ENCODE results near the gene MYO1D.

MYO1D gene

GRCh38 chr17:32520737-32521404, 356.1 kb downstream of the MYO1D start:
- no peak for DNase-seq

- no peak for DNase-seq
These were observed 356.7 kb downstream of the MYO1D start for GRCh38 chr17:32520104-32520701.

- DNase-seq, result peak; percentile 39
These were observed 357.5 kb downstream of the MYO1D start for GRCh38 chr17:32519228-32520103.

DNA sequence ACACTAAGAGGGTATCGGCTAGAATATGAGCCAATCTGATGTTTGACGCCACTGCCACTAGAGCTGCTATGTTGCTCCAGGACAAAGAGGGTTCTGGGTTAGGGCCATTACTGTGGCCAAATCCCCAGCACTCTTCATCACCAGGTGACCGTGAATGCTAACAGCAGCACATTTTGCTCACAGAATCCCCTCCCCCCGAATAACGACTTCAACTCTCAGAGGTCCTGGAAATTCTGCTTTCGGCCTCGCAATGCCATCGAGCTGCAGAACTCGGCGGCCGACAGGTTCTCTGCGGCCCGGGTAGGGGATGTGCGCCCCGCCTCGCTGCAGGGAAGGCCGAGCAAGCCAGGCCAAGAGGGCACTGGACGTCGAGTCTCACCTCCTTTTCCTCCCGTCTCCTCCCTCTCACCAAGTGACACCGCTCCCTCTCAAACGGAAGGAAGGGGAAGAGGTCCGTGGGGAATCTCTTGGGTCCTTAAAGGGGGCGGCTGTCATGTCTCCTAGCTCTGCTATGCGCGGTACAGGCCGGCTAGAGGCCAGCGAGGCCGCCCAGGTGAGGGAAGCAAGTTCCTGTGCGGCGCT, 358.2 kb downstream of the MYO1D start:
- DNase-seq, result no peak

DNA sequence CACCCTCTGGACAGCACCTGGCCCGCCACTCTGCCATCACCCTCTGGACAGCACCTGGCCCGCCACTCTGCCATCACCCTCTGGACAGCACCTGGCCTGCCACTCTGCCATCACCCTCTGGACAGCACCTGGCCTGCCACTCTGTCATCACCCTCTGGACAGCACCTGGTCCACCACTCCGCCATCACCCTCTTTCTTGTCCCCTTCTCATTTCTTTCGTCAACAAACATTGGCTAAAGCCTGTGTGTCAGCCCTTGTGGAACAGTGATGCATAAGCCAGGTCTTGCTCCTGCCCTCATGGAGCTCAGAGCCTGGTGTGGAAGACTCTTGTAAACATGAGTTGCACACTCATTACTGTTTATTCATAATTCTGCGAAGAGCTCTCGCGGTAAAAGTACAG, 358.9 kb downstream of the MYO1D start:
- DNase-seq, result no peak

DNA sequence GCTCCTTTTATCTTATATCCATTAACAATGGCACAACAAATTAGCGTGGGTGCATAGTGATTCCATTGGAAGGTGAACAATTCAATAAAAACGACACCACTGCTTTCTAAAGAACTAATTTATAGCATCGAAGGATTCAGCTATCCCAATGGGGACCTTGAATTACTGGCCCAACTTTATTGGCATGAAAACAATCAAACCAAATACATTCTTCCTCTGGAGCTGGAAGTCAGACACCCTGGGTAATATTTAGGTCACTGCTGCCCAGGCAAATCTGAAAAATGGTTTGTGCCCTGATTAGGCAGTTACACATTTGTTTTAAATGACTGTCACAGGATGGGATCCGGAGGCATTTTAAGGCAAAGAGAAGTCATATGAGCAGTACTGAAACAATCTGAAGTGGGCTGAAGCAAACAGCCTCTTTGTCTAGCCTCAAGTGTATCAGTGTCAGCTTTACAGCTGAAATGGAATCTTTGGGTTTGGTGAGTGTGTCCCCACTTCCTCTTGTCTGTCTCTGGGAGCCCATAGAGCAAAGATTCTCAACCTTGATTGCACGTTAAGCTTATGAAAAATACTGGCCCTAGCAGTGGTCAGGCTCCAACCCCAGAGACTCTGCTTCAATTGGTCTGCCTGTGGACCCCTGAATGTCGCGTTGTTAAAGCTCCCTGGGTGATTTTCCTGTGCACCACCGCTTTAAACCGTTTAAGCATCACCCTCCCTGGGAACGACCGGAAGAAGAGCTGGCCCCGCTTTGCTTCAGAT, 359.8 kb downstream of the MYO1D start:
- DNase-seq, result no peak

GRCh38 chr17:32516450-32516849, 360.5 kb downstream of the MYO1D start:
- peak; percentile 21 for DNase-seq

DNA sequence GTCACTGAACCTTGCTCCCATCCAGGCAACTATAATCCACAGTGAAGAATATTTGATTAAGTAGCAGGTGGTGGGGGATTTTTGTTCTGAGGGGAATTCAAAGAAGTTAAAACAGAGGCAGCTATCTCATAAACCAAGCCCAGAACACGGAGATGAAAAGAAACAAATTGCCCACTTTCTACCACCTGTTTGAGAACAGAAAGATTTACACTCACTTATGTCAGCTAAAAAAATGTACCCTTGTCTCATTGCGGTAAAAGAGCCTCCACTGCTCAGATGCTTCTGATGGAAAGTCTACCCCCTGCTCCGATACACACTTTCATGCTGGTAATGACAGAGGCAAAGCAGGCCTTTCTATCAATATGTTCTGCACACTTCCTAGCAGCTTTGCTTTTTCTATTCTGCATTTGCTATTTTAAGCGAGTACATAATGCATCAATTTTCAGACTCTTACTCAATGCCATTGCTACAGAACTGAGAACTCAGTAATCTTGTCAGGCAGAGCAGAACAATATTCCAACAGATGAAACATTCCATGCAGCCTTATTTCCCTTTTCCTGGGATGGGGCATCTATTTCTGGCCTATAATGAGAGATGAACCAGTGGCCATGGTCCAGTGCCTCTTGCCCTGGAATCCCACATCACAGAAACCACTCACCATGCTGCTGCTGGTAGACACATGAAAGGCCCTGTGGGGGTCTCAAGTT, 361.1 kb downstream of the MYO1D start:
- no peak for DNase-seq

DNA sequence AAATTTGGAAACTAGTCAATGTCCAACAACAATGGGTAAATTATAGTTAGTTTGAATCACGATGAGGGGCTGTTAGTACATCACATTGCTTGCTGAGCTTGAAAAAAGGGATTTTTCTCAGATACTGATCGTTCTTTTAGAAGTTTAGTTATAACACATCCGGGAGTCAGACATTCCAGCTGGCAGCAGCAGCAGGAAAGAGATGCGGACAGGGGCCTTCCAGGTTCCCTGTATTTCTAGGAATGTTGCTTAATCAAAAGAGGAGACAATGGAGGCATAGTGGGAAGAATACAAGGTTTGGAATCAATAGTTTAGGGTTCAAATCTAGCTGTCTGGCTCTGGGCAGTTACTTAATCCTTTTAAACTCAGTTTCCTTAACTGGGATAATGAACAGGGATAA, 362.3 kb downstream of the MYO1D start:
- no peak for DNase-seq

DNA sequence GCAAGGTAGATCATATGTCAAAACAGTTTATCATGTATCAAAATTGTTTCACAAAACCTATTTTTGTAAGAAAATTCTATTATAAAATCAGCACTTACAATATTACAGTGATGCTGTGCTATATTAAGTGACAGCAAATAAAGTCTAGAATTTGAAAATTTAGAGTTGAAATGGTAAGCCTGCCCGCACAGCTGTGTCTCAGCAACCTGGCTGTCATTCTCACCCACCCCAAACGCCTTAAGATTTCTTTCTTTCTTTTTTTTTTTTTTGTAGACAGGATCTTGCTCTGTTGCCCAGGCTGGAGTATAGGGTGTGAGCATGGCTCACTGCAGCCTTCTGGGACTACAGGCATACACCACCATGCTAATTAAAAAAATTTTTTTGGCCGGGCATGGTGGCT, 363.3 kb downstream of the MYO1D start:
- DNase-seq, result no peak

GRCh38 chr17:32512328-32512727, 364.6 kb downstream of the MYO1D start:
- DNase-seq, result no peak

DNA sequence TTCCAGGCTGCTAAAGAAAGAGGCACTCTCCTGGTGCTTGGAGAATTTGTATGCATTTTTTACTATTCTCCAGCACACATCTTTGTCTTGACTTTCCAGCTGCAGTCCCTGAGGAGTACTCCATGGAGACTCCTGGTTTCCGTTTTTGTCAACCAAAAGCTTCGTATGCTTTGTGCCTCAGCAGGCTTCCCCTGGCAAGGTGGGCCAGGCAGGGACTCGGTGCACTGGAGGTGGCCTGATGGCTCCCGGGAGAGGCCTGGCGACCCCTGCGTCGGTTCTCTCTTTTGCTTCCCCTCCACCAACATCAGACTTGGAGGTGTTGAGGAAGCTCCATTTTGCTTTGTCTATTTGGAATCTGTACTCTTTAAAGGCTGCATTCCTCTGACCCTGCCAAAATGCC, 366.5 kb downstream of the MYO1D start:
- DNase-seq, result no peak

DNA sequence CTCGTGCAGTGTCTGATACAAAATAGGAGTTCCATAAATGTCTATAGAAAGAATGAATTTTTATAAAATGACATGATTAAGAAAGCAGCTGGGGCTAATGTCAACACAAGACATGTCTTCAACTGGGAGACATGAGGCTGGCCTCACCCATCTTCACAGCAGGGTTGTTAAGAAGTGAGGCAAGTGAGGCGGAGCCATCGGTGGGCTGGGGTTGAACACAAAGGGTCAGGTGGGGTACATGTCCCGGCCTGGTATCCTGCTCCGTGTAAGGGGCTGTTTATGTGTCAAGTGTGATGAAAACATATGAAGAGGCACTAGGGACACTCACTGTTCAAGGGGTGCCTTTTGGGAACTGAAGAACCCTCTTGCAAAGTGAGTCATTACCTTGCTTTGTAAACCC, 368.0 kb downstream of the MYO1D start:
- DNase-seq, result no peak

DNA sequence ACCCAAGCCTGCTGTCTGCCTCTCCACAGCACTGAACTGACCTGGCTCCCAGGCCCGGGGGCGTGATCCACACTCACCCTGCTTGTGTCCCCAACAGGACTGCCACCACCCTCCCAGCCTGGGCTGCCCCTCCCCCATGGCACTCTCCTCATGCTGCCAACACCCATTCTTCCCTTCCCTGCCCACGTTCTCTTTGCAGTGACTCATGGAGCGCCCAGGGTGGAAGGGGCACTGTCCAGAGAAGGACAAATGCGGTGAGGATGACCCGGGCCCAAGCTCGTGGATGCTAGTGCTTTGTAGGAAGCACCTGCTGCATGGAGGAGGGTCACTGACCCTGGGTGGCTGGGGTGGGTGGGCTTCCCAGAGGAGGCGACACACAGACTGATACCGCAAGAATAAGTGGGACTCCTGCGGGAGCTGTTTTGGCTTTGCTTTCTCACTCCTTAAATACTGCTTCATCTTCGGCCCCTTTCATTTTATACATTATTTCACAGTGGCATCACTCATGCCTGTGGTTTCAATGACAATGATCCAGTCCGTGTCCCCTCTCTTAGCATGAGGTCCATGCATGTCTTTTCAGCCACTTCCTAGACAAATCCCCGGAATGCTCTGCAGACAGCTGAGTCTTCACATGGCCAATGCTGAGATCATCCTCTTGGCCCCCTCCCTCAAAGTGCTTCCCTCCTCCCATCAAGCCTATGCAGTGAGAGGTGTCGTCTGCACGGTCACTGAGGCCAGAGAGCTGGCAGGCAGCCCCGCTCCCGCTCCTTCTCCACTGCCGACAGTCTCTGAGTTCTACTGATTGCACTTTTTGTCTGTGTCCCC, 372.5 kb downstream of the MYO1D start:
- no peak for DNase-seq

- no peak for DNase-seq
These were observed 373.4 kb downstream of the MYO1D start for GRCh38 chr17:32503251-32504165.

DNA sequence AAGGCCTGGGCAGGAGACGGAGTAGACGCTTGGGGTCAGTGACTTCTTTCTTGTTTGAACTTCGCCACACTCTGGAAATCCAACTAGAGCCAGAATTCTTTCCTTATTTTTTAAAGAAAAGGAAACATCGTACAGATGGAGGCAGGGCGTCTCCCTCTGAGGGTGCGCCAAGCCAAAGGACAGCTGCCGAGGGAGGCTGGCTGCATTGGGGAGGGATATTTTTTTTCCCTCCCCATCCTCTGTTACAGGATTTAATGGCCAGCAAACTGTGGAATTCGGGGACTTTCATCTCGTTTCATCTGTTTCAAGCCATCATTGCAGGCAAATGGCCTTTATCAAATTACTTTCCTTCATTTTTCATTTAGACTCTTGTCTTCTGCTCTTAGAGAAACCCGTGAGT, 374.2 kb downstream of the MYO1D start:
- DNase-seq, result no peak

- DNase-seq, result no peak
These were observed 374.9 kb downstream of the MYO1D start for GRCh38 chr17:32502013-32502412.

DNA sequence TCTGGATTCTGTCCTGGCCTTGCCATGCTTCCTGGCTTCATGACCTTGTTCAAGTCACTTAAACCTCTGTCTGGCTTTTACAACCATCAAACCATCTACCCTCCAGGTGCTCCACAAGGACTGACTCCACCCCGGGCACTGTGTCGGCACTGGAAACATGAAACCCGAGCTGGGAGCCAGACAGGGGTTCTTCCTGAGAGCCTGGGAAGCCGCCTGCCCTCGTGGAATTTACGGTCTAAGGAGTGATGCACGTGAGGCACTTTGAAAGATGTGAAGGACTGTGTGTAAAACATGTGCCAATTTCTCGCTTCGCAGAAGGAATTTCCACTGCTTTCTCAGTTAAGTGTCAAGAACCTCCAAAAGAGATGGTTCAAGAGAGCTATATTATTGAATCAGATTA, 378.5 kb downstream of the MYO1D start:
- DNase-seq, result no peak

DNA sequence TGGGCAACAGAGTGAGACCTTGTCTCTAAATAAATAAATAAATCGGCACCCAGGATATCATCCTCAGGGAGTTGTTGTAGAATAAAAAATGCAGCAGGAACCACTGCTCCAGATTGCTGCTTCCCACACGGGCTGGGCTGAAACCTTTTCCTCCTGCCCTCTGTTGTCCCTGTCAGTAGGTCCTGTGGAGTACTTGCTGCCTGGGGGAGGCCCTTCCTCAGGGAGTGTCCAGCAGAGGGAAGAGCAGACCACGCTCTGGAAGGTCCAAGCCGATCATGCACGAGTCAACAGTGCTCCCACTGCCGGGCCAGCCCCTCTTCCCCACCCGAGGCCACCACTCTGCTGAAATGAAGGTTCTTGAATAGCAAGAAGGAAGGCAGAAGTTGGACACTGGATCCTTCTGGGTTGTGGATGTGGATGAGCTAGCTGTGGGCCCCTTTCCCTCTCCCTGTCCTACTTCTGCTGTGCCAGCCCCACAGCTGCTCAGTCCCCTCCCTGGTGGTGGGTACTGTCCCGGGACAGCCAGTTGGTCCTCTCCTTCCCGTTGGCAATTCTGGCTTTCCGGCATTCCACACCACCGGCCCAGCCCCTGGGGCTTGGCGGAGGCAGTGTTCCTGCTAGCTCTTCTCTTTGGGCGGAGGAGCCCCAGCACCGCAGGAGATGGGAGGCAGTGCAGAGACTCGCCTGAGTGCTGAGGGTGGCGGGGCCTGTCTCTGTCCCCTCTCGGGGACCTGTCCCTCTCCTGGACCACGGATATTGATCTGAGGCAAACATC, 379.3 kb downstream of the MYO1D start:
- no peak for DNase-seq
